ENCODE data around the gene CLDN20. TPM values are rescaled to one million over a fixed set of nuclear protein-coding genes. Genes with fewer than 3 reads are reported as not detected.
"Not testable (repeated sequence)": the region's sequence is repeated elsewhere in the genome, so short reads cannot be mapped to it uniquely, and the experiment has no call there.

Gene CLDN20, protein sequence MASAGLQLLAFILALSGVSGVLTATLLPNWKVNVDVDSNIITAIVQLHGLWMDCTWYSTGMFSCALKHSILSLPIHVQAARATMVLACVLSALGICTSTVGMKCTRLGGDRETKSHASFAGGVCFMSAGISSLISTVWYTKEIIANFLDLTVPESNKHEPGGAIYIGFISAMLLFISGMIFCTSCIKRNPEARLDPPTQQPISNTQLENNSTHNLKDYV
- total RNA-seq (not detected), polyA plus RNA-seq (not detected), total RNA-seq (not detected)

DNA sequence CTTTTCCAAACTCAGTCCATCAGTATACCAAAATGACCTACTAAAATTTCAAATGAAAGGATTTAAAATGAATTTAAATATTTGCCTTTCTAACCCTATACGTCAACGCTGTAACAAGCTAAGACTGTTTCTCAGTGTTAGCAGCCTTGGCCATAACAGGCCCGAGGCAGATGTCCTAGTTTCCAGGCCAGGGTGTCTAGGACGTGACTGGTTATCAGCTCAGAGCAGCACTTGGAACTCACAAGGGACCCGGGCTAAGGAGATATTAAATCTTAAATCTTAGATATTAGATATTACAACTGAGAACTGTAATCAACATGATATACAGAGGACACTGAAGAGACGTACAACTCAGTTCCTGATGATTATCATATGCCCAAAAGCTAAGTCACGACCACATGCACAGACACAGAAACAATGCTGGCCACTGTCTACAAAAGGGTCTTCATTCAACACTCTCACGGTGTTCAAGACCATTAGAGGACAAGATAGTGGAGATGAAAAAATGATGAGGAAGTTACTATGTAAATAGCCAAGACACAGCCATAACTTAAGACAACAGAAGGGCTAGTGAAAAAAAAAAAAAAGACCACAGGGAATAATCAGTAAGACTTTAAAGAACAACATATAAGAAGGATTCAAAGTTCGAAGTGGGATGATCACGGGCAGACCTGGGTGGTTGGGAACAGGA is at the start of gene CLDN20:
Gene CLDN20 (plus strand): TSS at position 641 of the 691 bp plus-strand sequence. CDS start 11,707 bp downstream, outside the sequence.
- no peak for DNase-seq
- Mint-ChIP-seq H3K27ac (peak within 1 kb of the TSS in 4 of 9 donors; percentile 40 to 83 (median 50)), H3K4me3 (no peak within 1 kb of the TSS), H3K36me3 (peaks cover 4 to 60% (median 21%) of the 10 kb centered on the region in 5 donors), H3K9me3 (no peaks in the 10 kb centered on the region), H3K27me3 (no peaks in the 10 kb centered on the region), H3K4me1 (peaks cover 6 to 18% (median 10%) of the 10 kb centered on the region in 7 donors)
- H3K4me1 ChIP-seq (ENCODE audit: control insufficient read depth in 2 of 2, insufficient read depth in 2 of 2, low read length in 2 of 2), result peaks cover 0 to 4% of the 10 kb centered on the region in 2 donors
- intact Hi-C loops (cut with micrococcal nuclease), result no loop called here
- H3K36me3 ChIP-seq (ENCODE audit: control insufficient read depth in 2 of 3, insufficient read depth in 3 of 3, low read length in 3 of 3), result peaks cover 0 to 45% (median 5%) of the 10 kb centered on the region in 3 experiments
- no peak within 1 kb of the TSS for H3K4me3 ChIP-seq (ENCODE audit: low read length)
- no peak for ATAC-seq
- CTCF ChIA-PET, result no interaction called here
- no peak within 1 kb of the TSS for H3K27ac ChIP-seq (ENCODE audit: low read depth, low read length)
- POLR2A ChIA-PET, result no interaction called here
- H3K27me3 ChIP-seq (ENCODE audit: control insufficient read depth in 2 of 2, insufficient read depth in 2 of 2, low read length in 2 of 2), result no peaks in the 10 kb centered on the region
- H3K9me3 ChIP-seq (ENCODE audit: control insufficient read depth in 2 of 3, low read length in 3 of 3), result no peaks in the 10 kb centered on the region

DNA sequence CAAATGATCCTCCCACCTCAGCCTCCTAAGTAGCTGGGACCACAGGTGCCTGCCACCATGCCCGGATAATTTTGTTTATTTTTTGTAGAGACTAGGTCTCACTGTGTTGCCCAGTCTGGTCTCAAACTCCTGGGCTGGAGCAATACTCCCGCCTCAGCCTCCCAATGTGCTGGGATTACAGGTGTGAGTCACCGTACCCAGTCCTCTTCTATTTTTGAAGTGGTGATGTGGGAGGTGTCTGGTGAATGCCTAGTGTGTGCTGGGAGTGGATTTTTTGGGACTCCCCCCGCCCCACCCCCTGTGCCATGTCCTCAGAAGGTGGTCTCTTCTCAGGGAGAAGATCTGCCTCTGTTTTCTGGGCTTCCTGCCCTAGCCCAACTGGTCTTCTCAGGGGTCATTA is 47.9 kb upstream of the CLDN20 start:
- no peak overlapping the region for H3K4me3 Mint-ChIP-seq

DNA sequence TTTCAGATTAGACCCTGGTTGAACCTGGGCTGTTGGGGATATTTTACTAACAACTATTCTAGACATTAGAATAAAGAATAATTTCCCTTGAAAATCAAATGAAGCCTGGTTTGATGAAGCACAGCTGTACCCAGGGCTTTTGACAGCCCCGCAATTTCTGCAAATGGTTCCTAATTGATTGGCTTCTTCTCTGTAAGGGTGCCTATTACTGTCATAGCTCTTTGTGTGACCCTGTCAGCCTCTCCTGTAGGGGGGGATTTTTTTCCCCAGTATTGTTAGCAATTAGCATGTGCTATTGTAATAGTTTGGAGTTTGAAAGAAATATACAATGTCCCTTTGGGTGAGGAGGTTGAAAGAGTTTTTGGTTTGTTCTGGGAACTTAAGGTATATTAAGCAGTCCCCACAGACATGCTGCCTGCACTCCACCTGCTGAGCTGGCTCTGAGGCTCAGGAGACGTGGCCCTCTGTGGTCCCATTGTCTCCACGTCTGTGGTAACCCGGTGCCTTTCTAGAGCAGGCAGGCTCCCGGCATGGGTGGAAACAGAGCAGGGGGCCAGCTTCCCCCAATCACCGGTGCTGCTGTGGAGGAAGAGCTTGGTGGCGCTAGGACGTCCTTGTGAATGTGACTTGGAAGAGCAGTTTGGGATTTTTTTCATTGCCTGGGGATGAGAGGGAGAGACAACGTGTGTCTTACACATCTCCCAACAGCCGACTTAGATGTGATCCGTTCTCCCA is 47.3 kb upstream of the CLDN20 start:
- Histone ChIP-seq H3K9me3 (ENCODE audit: control insufficient read depth in 2 of 3, low read length in 3 of 3) (no peaks in the 10 kb centered on the region), H3K27ac (ENCODE audit: low read depth, low read length) (no peak overlapping the region), H3K4me3 (ENCODE audit: low read length) (no peak overlapping the region), H3K36me3 (ENCODE audit: control insufficient read depth in 2 of 3, insufficient read depth in 3 of 3, low read length in 3 of 3) (no peaks in the 10 kb centered on the region), H3K4me1 (ENCODE audit: control insufficient read depth in 2 of 2, insufficient read depth in 2 of 2, low read length in 2 of 2) (no peaks in the 10 kb centered on the region), H3K27me3 (ENCODE audit: control insufficient read depth in 2 of 2, insufficient read depth in 2 of 2, low read length in 2 of 2) (no peaks in the 10 kb centered on the region)
- Mint-ChIP-seq H3K27ac (no peak overlapping the region), H3K27me3 (peaks cover 4 to 16% (median 12%) of the 10 kb centered on the region in 5 donors), H3K36me3 (peaks cover 0 to 3% (median 0%) of the 10 kb centered on the region in 5 donors), H3K4me1 (peaks cover 0 to 2% (median 0%) of the 10 kb centered on the region in 7 donors), H3K9me3 (peaks cover 0 to 2% (median 0%) of the 10 kb centered on the region in 11 donors), H3K4me3 (no peak overlapping the region)
- CTCF ChIA-PET, result no interaction called here
- POLR2A ChIA-PET, result no interaction called here
- intact Hi-C loops (cut with micrococcal nuclease), result no loop called here
- no peak for ATAC-seq
- DNase-seq, result no peak

More for the DNA sequence above, 47.9 kb upstream of the CLDN20 start:
- Mint-ChIP-seq H3K9me3 (peaks cover 0 to 2% (median 0%) of the 10 kb centered on the region in 11 donors), H3K27ac (no peak overlapping the region), H3K36me3 (peaks cover 0 to 3% (median 0%) of the 10 kb centered on the region in 5 donors), H3K27me3 (peaks cover 4 to 16% (median 12%) of the 10 kb centered on the region in 5 donors), H3K4me1 (peaks cover 0 to 2% (median 0%) of the 10 kb centered on the region in 7 donors)
- DNase-seq, result no peak
- ChIA-PET CTCF (no interaction called here), POLR2A (no interaction called here)
- ATAC-seq, result no peak
- no peaks in the 10 kb centered on the region for H3K9me3 ChIP-seq (ENCODE audit: control insufficient read depth in 2 of 3, low read length in 3 of 3)
- no peak overlapping the region for H3K4me3 ChIP-seq (ENCODE audit: low read length)
- intact Hi-C loops (cut with micrococcal nuclease), result no loop called here
- no peaks in the 10 kb centered on the region for H3K4me1 ChIP-seq (ENCODE audit: control insufficient read depth in 2 of 2, insufficient read depth in 2 of 2, low read length in 2 of 2)
- no peaks in the 10 kb centered on the region for H3K27me3 ChIP-seq (ENCODE audit: control insufficient read depth in 2 of 2, insufficient read depth in 2 of 2, low read length in 2 of 2)
- H3K27ac ChIP-seq (ENCODE audit: low read depth, low read length), result no peak overlapping the region
- no peaks in the 10 kb centered on the region for H3K36me3 ChIP-seq (ENCODE audit: control insufficient read depth in 2 of 3, insufficient read depth in 3 of 3, low read length in 3 of 3)

DNA sequence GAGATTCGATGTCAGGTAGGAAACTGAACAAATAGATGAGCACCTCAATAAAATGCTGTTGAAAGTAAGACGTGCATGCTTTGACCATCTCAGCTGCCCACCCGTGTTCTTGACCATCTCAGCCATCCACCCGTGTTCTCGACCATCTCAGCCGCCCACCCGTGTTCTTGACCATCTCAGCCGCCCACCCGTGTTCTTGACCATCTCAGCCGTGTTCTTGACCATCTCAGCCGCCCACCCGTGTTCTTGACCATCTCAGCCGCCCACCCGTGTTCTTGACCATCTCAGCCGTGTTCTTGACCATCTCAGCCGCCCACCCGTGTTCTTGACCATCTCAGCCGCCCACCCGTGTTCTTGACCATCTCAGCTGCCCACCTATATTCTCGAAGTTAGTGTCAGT is 45.1 kb upstream of the CLDN20 start:
- H3K27ac Mint-ChIP-seq; intact Hi-C loops (cut with micrococcal nuclease); ATAC-seq; H3K27ac ChIP-seq (ENCODE audit: low read depth, low read length); POLR2A ChIA-PET; H3K9me3 ChIP-seq (ENCODE audit: control insufficient read depth in 2 of 3, low read length in 3 of 3); H3K4me1 ChIP-seq (ENCODE audit: control insufficient read depth in 2 of 2, insufficient read depth in 2 of 2, low read length in 2 of 2); H3K36me3 Mint-ChIP-seq; DNase-seq; H3K4me3 Mint-ChIP-seq; CTCF ChIA-PET; H3K9me3 Mint-ChIP-seq; H3K27me3 ChIP-seq (ENCODE audit: control insufficient read depth in 2 of 2, insufficient read depth in 2 of 2, low read length in 2 of 2); H3K36me3 ChIP-seq (ENCODE audit: control insufficient read depth in 2 of 3, insufficient read depth in 3 of 3, low read length in 3 of 3); H3K4me1 Mint-ChIP-seq; H3K4me3 ChIP-seq (ENCODE audit: low read length): not testable (repeated sequence)
- peaks cover 4 to 16% (median 12%) of the 10 kb centered on the region in 5 donors for H3K27me3 Mint-ChIP-seq

DNA sequence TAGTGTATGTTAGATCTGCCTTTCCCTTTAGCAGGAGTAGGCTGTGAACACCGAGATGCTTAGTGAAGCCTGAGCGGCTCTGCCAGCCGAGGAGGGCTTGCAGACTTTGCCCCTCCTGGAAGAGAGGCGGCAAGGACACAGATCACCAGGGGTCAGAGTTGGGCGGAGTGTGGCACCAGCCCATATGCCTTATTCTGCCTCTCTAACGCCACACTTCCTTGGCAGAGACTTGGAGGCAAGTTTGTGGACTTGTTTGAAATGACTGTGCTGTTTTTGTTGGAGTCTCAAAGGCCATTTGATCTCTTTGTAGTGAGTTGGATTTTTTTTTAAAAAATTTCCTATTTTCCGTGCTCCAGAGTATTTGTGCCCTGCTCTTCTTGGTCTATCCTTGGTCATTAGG is 44.5 kb upstream of the CLDN20 start:
- ATAC-seq (no peak), DNase-seq (no peak)
- H3K4me3 Mint-ChIP-seq, result no peak overlapping the region
- Histone ChIP-seq H3K36me3 (ENCODE audit: control insufficient read depth in 2 of 3, insufficient read depth in 3 of 3, low read length in 3 of 3) (no peaks in the 10 kb centered on the region), H3K4me3 (ENCODE audit: low read length) (no peak overlapping the region), H3K27ac (ENCODE audit: low read depth, low read length) (no peak overlapping the region), H3K9me3 (ENCODE audit: control insufficient read depth in 2 of 3, low read length in 3 of 3) (no peaks in the 10 kb centered on the region), H3K4me1 (ENCODE audit: control insufficient read depth in 2 of 2, insufficient read depth in 2 of 2, low read length in 2 of 2) (peaks cover 0 to 5% of the 10 kb centered on the region in 2 donors), H3K27me3 (ENCODE audit: control insufficient read depth in 2 of 2, insufficient read depth in 2 of 2, low read length in 2 of 2) (no peaks in the 10 kb centered on the region)
- ChIA-PET CTCF (no interaction called here), POLR2A (no interaction called here)
- H3K27me3 Mint-ChIP-seq, result peaks cover 4 to 16% (median 12%) of the 10 kb centered on the region in 5 donors
- intact Hi-C loops (cut with micrococcal nuclease), result no loop called here
- H3K36me3 Mint-ChIP-seq, result peaks cover 0 to 3% (median 0%) of the 10 kb centered on the region in 5 donors
- H3K4me1 Mint-ChIP-seq, result peaks cover 0 to 9% (median 3%) of the 10 kb centered on the region in 7 donors
- H3K27ac Mint-ChIP-seq, result no peak overlapping the region
- peaks cover 0 to 2% (median 0%) of the 10 kb centered on the region in 11 donors for H3K9me3 Mint-ChIP-seq

DNA sequence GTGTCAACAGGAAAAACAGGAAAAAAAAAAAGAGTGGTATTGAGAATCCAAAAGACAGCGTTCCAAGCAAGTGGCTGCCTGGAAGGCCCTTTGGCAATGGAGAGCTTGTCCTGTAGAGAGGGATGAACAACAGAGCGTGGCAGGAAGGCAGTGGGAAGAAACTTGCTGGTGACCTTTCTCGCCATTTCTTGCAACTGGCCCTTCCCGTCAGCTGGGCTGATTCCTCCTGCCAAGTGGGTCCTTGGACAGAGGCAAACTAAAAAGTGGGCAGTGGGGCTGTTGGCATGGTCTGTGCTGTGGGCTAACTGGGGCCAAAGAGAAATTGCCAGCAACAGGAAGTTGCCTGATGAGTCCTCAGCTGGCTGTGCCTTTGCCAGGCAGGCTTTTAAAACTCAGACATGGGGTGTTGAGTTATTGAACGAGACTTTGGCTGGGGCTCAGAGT is 43.9 kb upstream of the CLDN20 start:
- peaks cover 0 to 15% (median 6%) of the 10 kb centered on the region in 7 donors for H3K4me1 Mint-ChIP-seq
- no peaks in the 10 kb centered on the region for H3K36me3 ChIP-seq (ENCODE audit: control insufficient read depth in 2 of 3, insufficient read depth in 3 of 3, low read length in 3 of 3)
- H3K36me3 Mint-ChIP-seq, result no peaks in the 10 kb centered on the region
- H3K4me3 Mint-ChIP-seq, result no peak overlapping the region
- H3K9me3 Mint-ChIP-seq, result peaks cover 0 to 3% (median 0%) of the 10 kb centered on the region in 11 donors
- POLR2A ChIA-PET, result no interaction called here
- no peaks in the 10 kb centered on the region for H3K27me3 ChIP-seq (ENCODE audit: control insufficient read depth in 2 of 2, insufficient read depth in 2 of 2, low read length in 2 of 2)
- H3K4me3 ChIP-seq (ENCODE audit: low read length), result no peak overlapping the region
- ATAC-seq (no peak), DNase-seq (no peak)
- peaks cover 4 to 16% (median 12%) of the 10 kb centered on the region in 5 donors for H3K27me3 Mint-ChIP-seq
- peaks cover 0 to 5% of the 10 kb centered on the region in 2 donors for H3K4me1 ChIP-seq (ENCODE audit: control insufficient read depth in 2 of 2, insufficient read depth in 2 of 2, low read length in 2 of 2)
- intact Hi-C loops (cut with micrococcal nuclease), result no loop called here
- H3K27ac Mint-ChIP-seq, result no peak overlapping the region
- H3K27ac ChIP-seq (ENCODE audit: low read depth, low read length), result no peak overlapping the region
- H3K9me3 ChIP-seq (ENCODE audit: control insufficient read depth in 2 of 3, low read length in 3 of 3), result no peaks in the 10 kb centered on the region
- CTCF ChIA-PET, result no interaction called here
